Measurements from ENCODE around the gene ARHGEF25. TPM values are rescaled to one million over a fixed set of nuclear protein-coding genes. Genes with fewer than 3 reads are reported as not detected.

Gene ARHGEF25
- total and polyA plus RNA-seq, 2 of the 4 experiments (the other 2 are of a cell fraction): 6.3 to 17.9 TPM

DNA sequence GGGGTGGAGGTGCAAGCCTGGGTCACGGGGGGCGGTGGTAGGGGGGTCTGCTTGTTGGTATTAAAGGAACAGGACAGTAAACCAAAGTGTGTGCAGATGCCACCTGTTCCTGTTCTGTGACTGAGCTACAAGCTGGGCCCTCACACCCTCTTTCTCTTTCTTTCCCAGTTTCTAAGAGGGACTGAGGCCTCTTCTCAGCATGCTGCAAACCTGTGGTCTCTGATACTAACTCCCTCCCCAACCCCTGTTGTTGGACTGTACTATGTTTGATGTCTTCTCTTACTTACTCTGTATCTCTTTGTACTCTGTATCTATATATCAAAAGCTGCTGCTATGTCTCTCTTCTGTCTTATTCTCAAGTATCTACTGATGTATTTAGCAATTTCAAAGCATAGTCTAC lies 27.2 kb upstream of the ARHGEF25 start:
- Histone ChIP-seq H2AFZ (replicated peaks; ENCODE audit: low read length, poor library complexity) (no peak overlapping the region), H3K27ac (ENCODE audit: insufficient read depth, low read length) (no peak overlapping the region), H2BK15ac (ENCODE audit: low read depth, low read length) (no peak overlapping the region), H4K20me1 (ENCODE audit: insufficient read depth, low read length) (no peaks in the 10 kb centered on the region), H3K4ac (ENCODE audit: low read depth, low read length) (no peak overlapping the region), H3K4me2 (ENCODE audit: low read depth, low read length) (no peak overlapping the region), H3K79me1 (ENCODE audit: low read depth in 1 of 2, low read length in 2 of 2) (no peaks in the 10 kb centered on the region), H4K91ac (ENCODE audit: insufficient read depth, low read depth, low read length) (no peak overlapping the region), H2AK9ac (replicated peaks; ENCODE audit: low read depth, low read length, poor library complexity) (no peak overlapping the region), H3K9me3 (ENCODE audit: control insufficient read depth, insufficient read depth, low read length) (no peaks in the 10 kb centered on the region), H4K5ac (ENCODE audit: low read depth, low read length) (no peak overlapping the region), H2BK5ac (ENCODE audit: low read depth, low read length, poor library complexity, severe bottlenecking) (no peak overlapping the region), H3K9ac (ENCODE audit: low read depth, low read length) (no peak overlapping the region), H3K18ac (ENCODE audit: low read depth, low read length) (no peak overlapping the region), H3K56ac (ENCODE audit: extremely low read depth, insufficient read depth, low read length) (no peak overlapping the region), H3K23ac (ENCODE audit: low read depth, low read length) (no peak overlapping the region), H2BK120ac (ENCODE audit: low read depth, low read length) (no peak overlapping the region), H4K8ac (ENCODE audit: low read depth in 2 of 2, low read length in 2 of 2) (no peak overlapping the region), H2BK20ac (ENCODE audit: low read depth, low read length) (no peak overlapping the region), H3K4me1 (ENCODE audit: control insufficient read depth, insufficient read depth, low read length) (no peaks in the 10 kb centered on the region), H2AK5ac (ENCODE audit: low read depth, low read length) (no peak overlapping the region), H3K9me1 (ENCODE audit: insufficient read depth, low read length) (no peaks in the 10 kb centered on the region), H3K36me3 (ENCODE audit: control insufficient read depth, insufficient read depth, low read length) (no peaks in the 10 kb centered on the region), H3K27me3 (ENCODE audit: control insufficient read depth, insufficient read depth, low read length) (peaks cover 36% of the 10 kb centered on the region), H3K14ac (replicated peaks; ENCODE audit: low read depth, low read length) (no peak overlapping the region), H3K4me3 (ENCODE audit: insufficient read depth, low read depth, low read length) (no peak overlapping the region)
- BruUV-seq (replicated peaks): no TSS peak
- no CpG with 5 or more reads among the region's 2 CpGs for WGBS, 2 experiments (ENCODE audit: extremely low coverage in 2 of 2, insufficient read length in 1 of 2)
- CTCF ChIA-PET: interaction anchor here (0.7 to 2.0 kb wide), 9 partner anchors 9 to 153 kb away, joined by 3 to 11 read pairs (median 4); partner anchors contain the start of gene B4GALNT1
- dilution Hi-C loops (cut with HindIII; ENCODE audit: low sequenced_read_pairs, unreplicated experiment) (no loop called here), intact Hi-C loops (cut with micrococcal nuclease) (loop anchor here (5.0 kb wide), 1 partner anchor 153 kb away; the partner anchor contains the start of gene AGAP2), in situ Hi-C loops (cut with MboI; ENCODE audit: low sequenced_read_pairs) (loop anchor here (5.0 to 10.0 kb wide), 2 partner anchors 38 to 151 kb away; partner anchors contain the start of gene AGAP2)
- POLR2A ChIA-PET (ENCODE audit: unreplicated experiment): no interaction called here
- ATAC-seq (ENCODE audit: low read depth) (no peak), DNase-seq (no peak)
- TF ChIP-seq POLR2A (IDR thresholded peaks at IDR 0.05; ENCODE audit: low read depth, low read length) (no peak), CEBPB (IDR thresholded peaks at IDR 0.05; ENCODE audit: low read depth, low read length) (no peak), MAZ (IDR thresholded peaks at IDR 0.05; ENCODE audit: borderline replicate concordance, low read depth, low read length) (no peak), MAFK (IDR thresholded peaks at IDR 0.05; ENCODE audit: low read depth, low read length) (no peak), BHLHE40 (IDR thresholded peaks at IDR 0.05; ENCODE audit: low read depth, low read length) (no peak), SMC3 (IDR thresholded peaks at IDR 0.05; ENCODE audit: low read depth, low read length) (no peak), RFX5 (IDR thresholded peaks at IDR 0.05; ENCODE audit: low read depth, low read length) (no peak), USF2 (IDR thresholded peaks at IDR 0.05; ENCODE audit: low read depth, low read length) (no peak), RCOR1 (IDR thresholded peaks at IDR 0.05; ENCODE audit: insufficient replicate concordance, low read length) (no peak), FOS (IDR thresholded peaks at IDR 0.05; ENCODE audit: low read depth, low read length) (no peak), NFE2L2 (IDR thresholded peaks at IDR 0.05; ENCODE audit: low read depth, low read length) (no peak), RAD21 (IDR thresholded peaks at IDR 0.05; ENCODE audit: low read length) (no peak), CHD1 (IDR thresholded peaks at IDR 0.05; ENCODE audit: low read depth, low read length) (no peak), MXI1 (IDR thresholded peaks at IDR 0.05; ENCODE audit: borderline replicate concordance, low read depth, low read length) (no peak)
- TF ChIP-seq, protein P1, sequence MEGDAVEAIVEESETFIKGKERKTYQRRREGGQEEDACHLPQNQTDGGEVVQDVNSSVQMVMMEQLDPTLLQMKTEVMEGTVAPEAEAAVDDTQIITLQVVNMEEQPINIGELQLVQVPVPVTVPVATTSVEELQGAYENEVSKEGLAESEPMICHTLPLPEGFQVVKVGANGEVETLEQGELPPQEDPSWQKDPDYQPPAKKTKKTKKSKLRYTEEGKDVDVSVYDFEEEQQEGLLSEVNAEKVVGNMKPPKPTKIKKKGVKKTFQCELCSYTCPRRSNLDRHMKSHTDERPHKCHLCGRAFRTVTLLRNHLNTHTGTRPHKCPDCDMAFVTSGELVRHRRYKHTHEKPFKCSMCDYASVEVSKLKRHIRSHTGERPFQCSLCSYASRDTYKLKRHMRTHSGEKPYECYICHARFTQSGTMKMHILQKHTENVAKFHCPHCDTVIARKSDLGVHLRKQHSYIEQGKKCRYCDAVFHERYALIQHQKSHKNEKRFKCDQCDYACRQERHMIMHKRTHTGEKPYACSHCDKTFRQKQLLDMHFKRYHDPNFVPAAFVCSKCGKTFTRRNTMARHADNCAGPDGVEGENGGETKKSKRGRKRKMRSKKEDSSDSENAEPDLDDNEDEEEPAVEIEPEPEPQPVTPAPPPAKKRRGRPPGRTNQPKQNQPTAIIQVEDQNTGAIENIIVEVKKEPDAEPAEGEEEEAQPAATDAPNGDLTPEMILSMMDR (conservative IDR thresholded peaks at IDR 0.05; ENCODE audit: low read depth, low read length): no peak
- TF ChIP-seq, protein P2, sequence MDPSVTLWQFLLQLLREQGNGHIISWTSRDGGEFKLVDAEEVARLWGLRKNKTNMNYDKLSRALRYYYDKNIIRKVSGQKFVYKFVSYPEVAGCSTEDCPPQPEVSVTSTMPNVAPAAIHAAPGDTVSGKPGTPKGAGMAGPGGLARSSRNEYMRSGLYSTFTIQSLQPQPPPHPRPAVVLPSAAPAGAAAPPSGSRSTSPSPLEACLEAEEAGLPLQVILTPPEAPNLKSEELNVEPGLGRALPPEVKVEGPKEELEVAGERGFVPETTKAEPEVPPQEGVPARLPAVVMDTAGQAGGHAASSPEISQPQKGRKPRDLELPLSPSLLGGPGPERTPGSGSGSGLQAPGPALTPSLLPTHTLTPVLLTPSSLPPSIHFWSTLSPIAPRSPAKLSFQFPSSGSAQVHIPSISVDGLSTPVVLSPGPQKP (IDR thresholded peaks at IDR 0.05; ENCODE audit: borderline replicate concordance, low read depth, low read length): no peak

Data from IMR-90 (cell line).